Esophagus muscularis mucosa (tissue), 3 donors: ENCODE results near the gene FUT8.

Source experiments
- CTCF ChIP-seq, 3 experiments: fragments of 200-600 bp in 2 of 3; fragments of 450-650 bp in 1 of 3; sonication (generic) in 2 of 3; IDR thresholded peaks; one replicate each; pipeline ENCODE4 v1.5.1; 2017 to 2019; ENCODE audit warnings: antibody characterized with exemption in 3 of 3, mild to moderate bottlenecking in 2 of 3, moderate library complexity in 1 of 3
- EP300 ChIP-seq: sonication (generic); formaldehyde crosslinking; IDR thresholded peaks from one replicate; pipeline ENCODE4 v1.6.1; 2017; ENCODE audit warnings: antibody characterized with exemption

GRCh38 chr14:65536781-65537423 lies 124.4 kb downstream of the FUT8 start:
- no peak for TF ChIP-seq CTCF (IDR thresholded peaks at IDR 0.05)
- no peak for TF ChIP-seq EP300
